Neural progenitor cell (in vitro differentiated cells): Measurements from ENCODE around the gene SLC12A7. TPM values are rescaled to one million over a fixed set of nuclear protein-coding genes. Genes with fewer than 3 reads are reported as not detected.

Experiments
- DNase-seq: peaks from one replicate; pipeline ENCODE4 v3.0.0-alpha.2; 2016; ENCODE audit warnings: low spot score
- H2AFZ ChIP-seq: fragments of 200-600 bp; sonication (generic); replicated peaks from 2 replicates; pipeline ENCODE4 v1.6.1; 2016; ENCODE audit warnings: antibody characterized with exemption
- H3F3A ChIP-seq: fragments of 200-600 bp; sonication (generic); 2 replicates; pipeline ENCODE4 v1.6.1; 2016; ENCODE audit warnings: antibody characterized with exemption, low read depth
- H3K27ac ChIP-seq: fragments of 200-600 bp; sonication (generic); 2 replicates; pipeline ENCODE4 v1.5.1; 2016; ENCODE audit warnings: mild to moderate bottlenecking
- H3K27me3 ChIP-seq: fragments of 200-600 bp; sonication (generic); 2 replicates; pipeline ENCODE4 v1.6.1; 2016; ENCODE audit warnings: mild to moderate bottlenecking, moderate library complexity
- H3K36me3 ChIP-seq: fragments of 200-600 bp; sonication (generic); 2 replicates; pipeline ENCODE4 v1.5.1; 2016
- H3K4me1 ChIP-seq: fragments of 200-600 bp; sonication (generic); 2 replicates; pipeline ENCODE4 v1.6.1; 2016; ENCODE audit warnings: mixed run types
- H3K4me2 ChIP-seq: fragments of 200-600 bp; sonication (generic); 2 replicates; pipeline ENCODE4 v1.6.1; 2016
- H3K4me3 ChIP-seq: fragments of 200-600 bp; sonication (generic); 2 replicates; pipeline ENCODE4 v1.5.1; 2016
- H3K79me2 ChIP-seq: fragments of 200-600 bp; sonication (generic); 2 replicates; pipeline ENCODE4 v1.6.1; 2016; ENCODE audit warnings: low read depth
- H3K9ac ChIP-seq: fragments of 200-600 bp; sonication (generic); 2 replicates; pipeline ENCODE4 v1.6.1; 2016
- H3K9me3 ChIP-seq: fragments of 200-600 bp; sonication (generic); 2 replicates; pipeline ENCODE4 v1.5.1; 2016; ENCODE audit warnings: low read depth
- H4K20me1 ChIP-seq: fragments of 200-600 bp; sonication (generic); 2 replicates; pipeline ENCODE4 v1.6.1; 2016; ENCODE audit warnings: low read depth
- H3K27ac Mint-ChIP-seq: 3 replicates; pipeline ENCODE4 v1.8.0; 2021; ENCODE audit warnings: mixed read lengths
- H3K27me3 Mint-ChIP-seq: 2 replicates; pipeline ENCODE4 v1.8.0; 2022; ENCODE audit warnings: low read depth, mild to moderate bottlenecking, inconsistent platforms, moderate library complexity, mixed read lengths; ENCODE audit not compliant: insufficient read depth
- H3K36me3 Mint-ChIP-seq: 3 replicates; pipeline ENCODE4 v1.8.0; 2021; ENCODE audit warnings: mixed read lengths
- H3K4me1 Mint-ChIP-seq: 3 replicates; pipeline ENCODE4 v1.8.0; 2021; ENCODE audit warnings: mixed read lengths
- H3K4me3 Mint-ChIP-seq: 3 replicates; pipeline ENCODE4 v1.8.0; 2021; ENCODE audit warnings: mild to moderate bottlenecking, moderate library complexity, mixed read lengths
- H3K9me3 Mint-ChIP-seq: 3 replicates; pipeline ENCODE4 v1.8.0; 2020; ENCODE audit warnings: mixed read lengths
- CTCF ChIP-seq: fragments of 200-600 bp; sonication (generic); IDR thresholded peaks from 2 replicates; pipeline ENCODE4 v1.5.1; 2017; ENCODE audit warnings: antibody characterized with exemption, mild to moderate bottlenecking
- EZH2 ChIP-seq: fragments of 200-600 bp; sonication (generic); IDR thresholded peaks from 2 replicates; pipeline ENCODE4 v1.6.1; 2017; ENCODE audit warnings: antibody characterized with exemption, mild to moderate bottlenecking, moderate library complexity
- EZH2phosphoT487 ChIP-seq: fragments of 200-600 bp; sonication (generic); IDR thresholded peaks from 2 replicates; pipeline ENCODE4 v1.6.1; 2017; ENCODE audit warnings: antibody characterized with exemption
- total RNA-seq: library from RNA; depleted of rRNA; stranded (reverse); fragments of >200 nt; gene quantifications from 2 replicates; pipeline ENCODE4 v1.2.3, GENCODE V29; 2015; ENCODE audit warnings: low replicate concordance

Gene SLC12A7
- total RNA-seq, 1 donor from 2014 or later, result 7.5 TPM

GRCh38 chr5:1057485-1058082 is 54.3 kb downstream of the SLC12A7 start:
- Histone ChIP-seq H3F3A (no peaks in the 10 kb centered on the region), H3K9me3 (no peaks in the 10 kb centered on the region), H3K27ac (no peak overlapping the region), H3K4me1 (no peaks in the 10 kb centered on the region), H3K9ac (no peak overlapping the region), H3K4me3 (no peak overlapping the region), H3K4me2 (no peak overlapping the region), H3K36me3 (no peaks in the 10 kb centered on the region), H3K27me3 (no peaks in the 10 kb centered on the region), H2AFZ (no peak overlapping the region), H4K20me1 (no peaks in the 10 kb centered on the region), H3K79me2 (no peaks in the 10 kb centered on the region)
- peaks cover 9% of the 10 kb centered on the region for H3K4me1 Mint-ChIP-seq
- H3K36me3 Mint-ChIP-seq, result peaks cover 5% of the 10 kb centered on the region
- H3K4me3 Mint-ChIP-seq, result no peak overlapping the region
- H3K27me3 Mint-ChIP-seq, result peaks cover 2% of the 10 kb centered on the region
- H3K9me3 Mint-ChIP-seq, result no peaks in the 10 kb centered on the region
- no peak for DNase-seq
- no peak for TF ChIP-seq EZH2phosphoT487
- no peak overlapping the region for H3K27ac Mint-ChIP-seq

- DNase-seq, result no peak
- Mint-ChIP-seq H3K27me3 (peaks cover 2% of the 10 kb centered on the region), H3K27ac (no peak overlapping the region), H3K4me3 (no peak overlapping the region), H3K36me3 (peaks cover 8% of the 10 kb centered on the region), H3K4me1 (peaks cover 7% of the 10 kb centered on the region), H3K9me3 (no peaks in the 10 kb centered on the region)
- no peak for TF ChIP-seq EZH2phosphoT487
- TF ChIP-seq CTCF, result no peak
- no peak for TF ChIP-seq EZH2
- Histone ChIP-seq H3K9me3 (no peaks in the 10 kb centered on the region), H3K4me1 (no peaks in the 10 kb centered on the region), H3K4me3 (no peak overlapping the region), H3K36me3 (no peaks in the 10 kb centered on the region), H3K4me2 (no peak overlapping the region), H3F3A (no peaks in the 10 kb centered on the region), H3K9ac (no peak overlapping the region), H3K79me2 (no peaks in the 10 kb centered on the region), H4K20me1 (no peaks in the 10 kb centered on the region), H2AFZ (no peak overlapping the region), H3K27me3 (no peaks in the 10 kb centered on the region), H3K27ac (no peak overlapping the region)
Measured at GRCh38 chr5:1056611-1057484, 55.0 kb downstream of the SLC12A7 start.

- peaks cover 2% of the 10 kb centered on the region for H3K27me3 Mint-ChIP-seq
Measured at GRCh38 chr5:1055896-1056610, 55.8 kb downstream of the SLC12A7 start.

More at GRCh38 chr5:1055896-1056610, 55.8 kb downstream of the SLC12A7 start:
- peak overlapping the region; percentile 88 for H3K27ac Mint-ChIP-seq
- Histone ChIP-seq H3K4me1 (no peaks in the 10 kb centered on the region), H2AFZ (no peak overlapping the region), H3F3A (no peaks in the 10 kb centered on the region), H3K4me2 (no peak overlapping the region), H3K9ac (no peak overlapping the region), H4K20me1 (no peaks in the 10 kb centered on the region), H3K27me3 (no peaks in the 10 kb centered on the region), H3K4me3 (no peak overlapping the region), H3K36me3 (no peaks in the 10 kb centered on the region), H3K9me3 (no peaks in the 10 kb centered on the region), H3K79me2 (no peaks in the 10 kb centered on the region), H3K27ac (no peak overlapping the region)
- peak overlapping the region; percentile 48 for H3K4me3 Mint-ChIP-seq
- H3K4me1 Mint-ChIP-seq, result peaks cover 7% of the 10 kb centered on the region
- H3K36me3 Mint-ChIP-seq, result peaks cover 8% of the 10 kb centered on the region
- DNase-seq, result no peak
- H3K9me3 Mint-ChIP-seq, result no peaks in the 10 kb centered on the region
- TF ChIP-seq EZH2, result no peak
- no peak for TF ChIP-seq CTCF
- no peak for TF ChIP-seq EZH2phosphoT487
